Astrocyte (in vitro differentiated cells and primary cell): ENCODE results near the gene CSRNP2. TPM values are rescaled to one million over a fixed set of nuclear protein-coding genes. Genes with fewer than 3 reads are reported as not detected.
"Not testable (repeated sequence)": the region's sequence is repeated elsewhere in the genome, so short reads cannot be mapped to it uniquely, and the experiment has no call there.

ENCODE experiments used
- DNase-seq: peaks from one replicate; pipeline ENCODE4 v3.0.0-alpha.2; 2010; ENCODE audit warnings: low read depth
- FAIRE-seq: peaks from 2 replicates; lab custom pipeline; 2011; peaks lifted over from hg19 to GRCh38; lab: Jason Lieb, UNC
- H2AFZ ChIP-seq: 2 replicates; pipeline ENCODE4 v1.6.0; 2012; ENCODE audit warnings: low read depth, low read length, inconsistent platforms
- H3K27ac ChIP-seq: 2 replicates; pipeline ENCODE4 v1.5.1; 2011; ENCODE audit warnings: low read depth, low read length, inconsistent platforms
- H3K27me3 ChIP-seq: 2 replicates; pipeline ENCODE4 v1.6.0; 2011; ENCODE audit warnings: low read length, inconsistent platforms; ENCODE audit not compliant: insufficient read depth
- H3K36me3 ChIP-seq: 2 replicates; pipeline ENCODE4 v1.5.1; 2011; ENCODE audit warnings: low read length, inconsistent platforms; ENCODE audit not compliant: insufficient read depth
- H3K4me1 ChIP-seq: 2 replicates; pipeline ENCODE4 v1.5.1; 2011; ENCODE audit warnings: low read length, inconsistent platforms; ENCODE audit not compliant: insufficient read depth
- H3K4me2 ChIP-seq: 2 replicates; pipeline ENCODE4 v1.6.0; 2012; ENCODE audit warnings: low read length, inconsistent platforms
- H3K4me3 ChIP-seq: 2 replicates; pipeline ENCODE4 v1.5.1; 2011; ENCODE audit warnings: low read depth, mild to moderate bottlenecking, low read length, inconsistent platforms; ENCODE audit not compliant: insufficient read depth
- H3K79me2 ChIP-seq: 2 replicates; pipeline ENCODE4 v1.6.0; 2012; ENCODE audit warnings: mild to moderate bottlenecking, low read length, inconsistent platforms; ENCODE audit not compliant: insufficient read depth
- H3K9ac ChIP-seq: 2 replicates; pipeline ENCODE4 v1.6.0; 2012; ENCODE audit warnings: mild to moderate bottlenecking, low read length, inconsistent platforms
- H3K9me3 ChIP-seq: 2 replicates; pipeline ENCODE4 v1.5.1; 2012; ENCODE audit warnings: low read depth, mild to moderate bottlenecking, low read length, inconsistent platforms; ENCODE audit not compliant: insufficient read depth
- H4K20me1 ChIP-seq: 2 replicates; pipeline ENCODE4 v1.6.0; 2012; ENCODE audit warnings: low read length, inconsistent platforms; ENCODE audit not compliant: insufficient read depth
- H3K27ac Mint-ChIP-seq: one replicate; pipeline ENCODE4 v1.8.0; 2021; ENCODE audit warnings: mild to moderate bottlenecking, mixed read lengths; ENCODE audit not compliant: unreplicated experiment
- H3K27me3 Mint-ChIP-seq: one replicate; pipeline ENCODE4 v1.8.0; 2021; ENCODE audit warnings: low read depth, mixed read lengths; ENCODE audit not compliant: unreplicated experiment
- H3K36me3 Mint-ChIP-seq: one replicate; pipeline ENCODE4 v1.8.0; 2021; ENCODE audit warnings: low read depth, mixed read lengths; ENCODE audit not compliant: unreplicated experiment
- H3K4me1 Mint-ChIP-seq: one replicate; pipeline ENCODE4 v1.8.0; 2021; ENCODE audit warnings: low read depth, mixed read lengths; ENCODE audit not compliant: unreplicated experiment
- H3K4me3 Mint-ChIP-seq: one replicate; pipeline ENCODE4 v1.8.0; 2021; ENCODE audit warnings: mild to moderate bottlenecking, moderate library complexity, mixed read lengths; ENCODE audit not compliant: unreplicated experiment
- H3K9me3 Mint-ChIP-seq: one replicate; pipeline ENCODE4 v1.8.0; 2021; ENCODE audit warnings: mild to moderate bottlenecking, mixed read lengths; ENCODE audit not compliant: unreplicated experiment
- EZH2 ChIP-seq: IDR thresholded peaks from 2 replicates; pipeline ENCODE4 v1.6.1; 2012; ENCODE audit warnings: mild to moderate bottlenecking, low read length, inconsistent platforms; ENCODE audit not compliant: insufficient read depth
- total RNA-seq: library from RNA; stranded (reverse); gene quantifications from 2 replicates; pipeline ENCODE4 v1.2.1, GENCODE V29; 2021
- TF ChIP-seq, protein P1 (sequence below): IDR thresholded peaks from 2 replicates; pipeline ENCODE4 v1.5.1; 2011; ENCODE audit warnings: low read depth, mild to moderate bottlenecking, inconsistent platforms, low read length, moderate library complexity; ENCODE audit not compliant: insufficient read depth

Gene CSRNP2
- total RNA-seq, 1 donor from 2014 or later = 61.6 TPM

- H3K4me2 ChIP-seq = no peak overlapping the region
- H3K27me3 ChIP-seq = no peaks in the 10 kb centered on the region
- DNase-seq (no peak), FAIRE-seq (no peak)
- H3K79me2 ChIP-seq = peaks cover 79% of the 10 kb centered on the region
- no peaks in the 10 kb centered on the region for H3K9me3 Mint-ChIP-seq
- no peaks in the 10 kb centered on the region for H3K27me3 Mint-ChIP-seq
- H3K36me3 ChIP-seq = no peaks in the 10 kb centered on the region
- H3K4me1 Mint-ChIP-seq = peaks cover 6% of the 10 kb centered on the region
- no peak overlapping the region for H3K27ac Mint-ChIP-seq
- no peak overlapping the region for H2AFZ ChIP-seq
- H3K4me3 ChIP-seq = no peak overlapping the region
- no peaks in the 10 kb centered on the region for H3K9me3 ChIP-seq
- no peak overlapping the region for H3K27ac ChIP-seq
- H3K36me3 Mint-ChIP-seq = no peaks in the 10 kb centered on the region
- H4K20me1 ChIP-seq = peaks cover 60% of the 10 kb centered on the region
- no peak overlapping the region for H3K4me3 Mint-ChIP-seq
- no peaks in the 10 kb centered on the region for H3K4me1 ChIP-seq
- no peak for TF ChIP-seq EZH2
- TF ChIP-seq, protein P1, sequence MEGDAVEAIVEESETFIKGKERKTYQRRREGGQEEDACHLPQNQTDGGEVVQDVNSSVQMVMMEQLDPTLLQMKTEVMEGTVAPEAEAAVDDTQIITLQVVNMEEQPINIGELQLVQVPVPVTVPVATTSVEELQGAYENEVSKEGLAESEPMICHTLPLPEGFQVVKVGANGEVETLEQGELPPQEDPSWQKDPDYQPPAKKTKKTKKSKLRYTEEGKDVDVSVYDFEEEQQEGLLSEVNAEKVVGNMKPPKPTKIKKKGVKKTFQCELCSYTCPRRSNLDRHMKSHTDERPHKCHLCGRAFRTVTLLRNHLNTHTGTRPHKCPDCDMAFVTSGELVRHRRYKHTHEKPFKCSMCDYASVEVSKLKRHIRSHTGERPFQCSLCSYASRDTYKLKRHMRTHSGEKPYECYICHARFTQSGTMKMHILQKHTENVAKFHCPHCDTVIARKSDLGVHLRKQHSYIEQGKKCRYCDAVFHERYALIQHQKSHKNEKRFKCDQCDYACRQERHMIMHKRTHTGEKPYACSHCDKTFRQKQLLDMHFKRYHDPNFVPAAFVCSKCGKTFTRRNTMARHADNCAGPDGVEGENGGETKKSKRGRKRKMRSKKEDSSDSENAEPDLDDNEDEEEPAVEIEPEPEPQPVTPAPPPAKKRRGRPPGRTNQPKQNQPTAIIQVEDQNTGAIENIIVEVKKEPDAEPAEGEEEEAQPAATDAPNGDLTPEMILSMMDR = no peak
- H3K9ac ChIP-seq = no peak overlapping the region
Measured at GRCh38 chr12:51017452-51017851, 65.9 kb downstream of the CSRNP2 start.

DNA sequence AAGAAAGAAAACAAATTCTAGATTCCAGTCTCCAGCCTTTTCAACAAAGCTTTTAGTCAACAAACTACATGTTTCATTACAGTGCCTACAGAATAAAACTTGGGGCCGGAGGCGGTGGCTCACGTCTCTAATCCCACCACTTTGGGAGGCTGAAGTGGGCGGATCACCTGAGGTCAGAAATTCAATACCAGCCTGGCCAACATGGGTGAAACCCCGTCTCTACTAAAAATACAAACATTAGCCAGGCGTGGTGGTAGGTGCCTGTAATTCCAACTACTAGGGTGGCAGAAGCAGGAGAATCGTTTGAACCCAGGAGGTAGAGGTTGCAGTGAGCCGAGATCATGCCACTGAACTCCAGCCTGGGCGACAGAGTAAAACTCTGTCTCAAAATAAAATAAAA, 68.9 kb downstream of the CSRNP2 start:
- not testable (repeated sequence) for H3K27me3 ChIP-seq, H3K4me1 Mint-ChIP-seq, H3K27ac Mint-ChIP-seq, FAIRE-seq, H3K36me3 Mint-ChIP-seq, H3K9me3 ChIP-seq, H3K4me1 ChIP-seq, H3K4me3 Mint-ChIP-seq, H3K36me3 ChIP-seq, H3K9me3 Mint-ChIP-seq, H3K4me2 ChIP-seq, H3K4me3 ChIP-seq, H3K27me3 Mint-ChIP-seq, H3K27ac ChIP-seq, H2AFZ ChIP-seq, H3K9ac ChIP-seq, DNase-seq
- peaks cover 55% of the 10 kb centered on the region for H3K79me2 ChIP-seq
- peaks cover 54% of the 10 kb centered on the region for H4K20me1 ChIP-seq

- Mint-ChIP-seq H3K4me3 (no peak overlapping the region), H3K27ac (no peak overlapping the region), H3K27me3 (no peaks in the 10 kb centered on the region), H3K4me1 (peaks cover 8% of the 10 kb centered on the region), H3K9me3 (no peaks in the 10 kb centered on the region), H3K36me3 (no peaks in the 10 kb centered on the region)
- H3K4me1 ChIP-seq = no peaks in the 10 kb centered on the region
- H3K4me2 ChIP-seq = no peak overlapping the region
- TF ChIP-seq, protein P1 = no peak
- no peak for TF ChIP-seq EZH2
- no peak for FAIRE-seq
- no peaks in the 10 kb centered on the region for H3K36me3 ChIP-seq
- H3K4me3 ChIP-seq = no peak overlapping the region
- H3K27me3 ChIP-seq = no peaks in the 10 kb centered on the region
- H3K9ac ChIP-seq = no peak overlapping the region
- H2AFZ ChIP-seq = no peak overlapping the region
- peaks cover 46% of the 10 kb centered on the region for H3K79me2 ChIP-seq
- H3K9me3 ChIP-seq = no peaks in the 10 kb centered on the region
- no peak for DNase-seq
- peaks cover 53% of the 10 kb centered on the region for H4K20me1 ChIP-seq
- no peak overlapping the region for H3K27ac ChIP-seq
Measured at GRCh38 chr12:51013441-51013840, 70.0 kb downstream of the CSRNP2 start.
